ENCODE data around the gene DEDD. TPM values are rescaled to one million over a fixed set of nuclear protein-coding genes. Genes with fewer than 3 reads are reported as not detected.
A peak's percentile ranks its signal among the peaks of the same experiment; 100 is the strongest.

The DEDD gene
- total and polyA plus RNA-seq, 9 donors: 16.8 to 48.1 (median 40.3) TPM

DNA sequence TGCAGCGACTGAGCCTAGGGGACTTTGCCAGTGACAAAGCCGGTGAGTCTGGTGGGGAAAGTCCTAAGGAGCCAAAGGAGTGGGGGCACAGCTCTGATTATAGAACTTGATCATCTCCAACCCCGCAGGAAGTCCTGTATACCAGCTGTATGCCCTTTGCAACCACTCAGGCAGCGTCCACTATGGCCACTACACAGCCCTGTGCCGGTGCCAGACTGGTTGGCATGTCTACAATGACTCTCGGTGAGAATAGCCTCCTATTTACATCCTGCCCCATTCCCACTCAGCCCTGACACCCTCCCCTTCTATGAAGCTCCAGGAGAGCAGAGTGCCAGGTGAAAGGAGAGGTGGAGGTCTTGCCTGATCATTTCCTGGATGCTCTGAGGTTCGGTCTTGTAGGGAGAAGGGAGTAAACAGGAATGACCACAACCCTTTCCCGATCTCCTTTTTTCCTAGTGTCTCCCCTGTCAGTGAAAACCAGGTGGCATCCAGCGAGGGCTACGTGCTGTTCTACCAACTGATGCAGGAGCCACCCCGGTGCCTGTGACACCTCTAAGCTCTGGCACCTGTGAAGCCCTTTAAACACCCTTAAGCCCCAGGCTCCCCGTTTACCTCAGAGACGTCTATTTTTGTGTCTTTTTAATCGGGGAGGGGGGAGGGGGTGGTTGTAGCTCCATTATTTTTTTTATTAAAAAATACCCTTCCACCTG is 32.6 kb upstream of the DEDD start:
- no peak for DNase-seq
- peak overlapping the region; percentile 78 for H3K4me3 ChIP-seq (ENCODE audit: low read length)
- H3K36me3 ChIP-seq (ENCODE audit: control insufficient read depth, insufficient read depth, low read length): peaks cover 58% of the 10 kb centered on the region
- no peaks in the 10 kb centered on the region for H3K9me3 ChIP-seq (replicated peaks; ENCODE audit: control insufficient read depth, low read depth, low read length)
- peak overlapping the region; percentile 92 for H3K27ac ChIP-seq (ENCODE audit: low read length)
- H3K27me3 ChIP-seq (ENCODE audit: control insufficient read depth, insufficient read depth, low read length): no peaks in the 10 kb centered on the region
- 84% methylated on average over 7 of the region's 14 CpGs for WGBS (ENCODE audit: insufficient coverage)
- peaks cover 34% of the 10 kb centered on the region for H3K4me1 ChIP-seq (ENCODE audit: control insufficient read depth, insufficient read depth, low read length)

DNA sequence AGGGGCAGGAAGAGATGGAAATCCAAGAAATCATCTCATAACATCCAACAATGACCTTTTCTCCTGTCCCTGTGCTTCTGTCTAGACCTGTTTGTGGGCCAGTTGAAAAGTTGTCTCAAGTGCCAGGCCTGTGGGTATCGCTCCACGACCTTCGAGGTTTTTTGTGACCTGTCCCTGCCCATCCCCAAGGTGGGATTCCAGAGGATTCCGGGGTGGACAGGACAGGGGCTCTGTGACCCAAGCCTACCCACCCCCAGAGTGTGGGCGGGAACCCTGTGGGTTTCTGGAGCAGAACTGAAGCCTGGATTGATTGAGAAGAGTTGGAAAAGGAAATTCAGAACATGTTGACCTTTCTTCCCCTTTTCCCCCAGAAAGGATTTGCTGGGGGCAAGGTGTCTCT is 31.3 kb upstream of the DEDD start:
- no peaks in the 10 kb centered on the region for H3K27me3 ChIP-seq (ENCODE audit: control insufficient read depth, insufficient read depth, low read length)
- H3K27ac ChIP-seq (ENCODE audit: low read length): no peak overlapping the region
- 86% methylated on average over 3 of the region's 5 CpGs for WGBS (ENCODE audit: insufficient coverage)
- H3K9me3 ChIP-seq (replicated peaks; ENCODE audit: control insufficient read depth, low read depth, low read length): no peaks in the 10 kb centered on the region
- no peak for DNase-seq
- H3K4me3 ChIP-seq (ENCODE audit: low read length): no peak overlapping the region
- peaks cover 51% of the 10 kb centered on the region for H3K36me3 ChIP-seq (ENCODE audit: control insufficient read depth, insufficient read depth, low read length)
- H3K4me1 ChIP-seq (ENCODE audit: control insufficient read depth, insufficient read depth, low read length): peaks cover 40% of the 10 kb centered on the region

DNA sequence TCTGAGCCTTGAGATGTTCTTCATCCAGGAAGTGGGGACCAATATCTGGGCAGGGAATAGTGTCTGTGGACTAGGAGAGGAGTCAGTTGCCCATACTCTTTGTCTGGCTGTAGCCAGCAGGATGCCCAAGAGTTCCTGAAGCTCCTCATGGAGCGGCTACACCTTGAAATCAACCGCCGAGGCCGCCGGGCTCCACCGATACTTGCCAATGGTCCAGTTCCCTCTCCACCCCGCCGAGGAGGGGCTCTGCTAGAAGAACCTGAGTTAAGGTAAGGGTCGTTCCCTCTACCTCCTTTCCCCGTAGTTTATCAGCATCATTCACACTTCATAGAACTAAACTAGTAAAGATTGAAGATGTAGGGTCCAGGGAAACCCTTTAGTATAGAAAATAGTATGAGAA is 30.3 kb upstream of the DEDD start:
- peaks cover 55% of the 10 kb centered on the region for H3K36me3 ChIP-seq (ENCODE audit: control insufficient read depth, insufficient read depth, low read length)
- peaks cover 44% of the 10 kb centered on the region for H3K4me1 ChIP-seq (ENCODE audit: control insufficient read depth, insufficient read depth, low read length)
- no peaks in the 10 kb centered on the region for H3K27me3 ChIP-seq (ENCODE audit: control insufficient read depth, insufficient read depth, low read length)
- WGBS (ENCODE audit: insufficient coverage): 100% methylated on average over 1 of the region's 10 CpGs
- no peak overlapping the region for H3K27ac ChIP-seq (ENCODE audit: low read length)
- H3K4me3 ChIP-seq (ENCODE audit: low read length): no peak overlapping the region
- no peak for DNase-seq
- no peaks in the 10 kb centered on the region for H3K9me3 ChIP-seq (replicated peaks; ENCODE audit: control insufficient read depth, low read depth, low read length)

DNA sequence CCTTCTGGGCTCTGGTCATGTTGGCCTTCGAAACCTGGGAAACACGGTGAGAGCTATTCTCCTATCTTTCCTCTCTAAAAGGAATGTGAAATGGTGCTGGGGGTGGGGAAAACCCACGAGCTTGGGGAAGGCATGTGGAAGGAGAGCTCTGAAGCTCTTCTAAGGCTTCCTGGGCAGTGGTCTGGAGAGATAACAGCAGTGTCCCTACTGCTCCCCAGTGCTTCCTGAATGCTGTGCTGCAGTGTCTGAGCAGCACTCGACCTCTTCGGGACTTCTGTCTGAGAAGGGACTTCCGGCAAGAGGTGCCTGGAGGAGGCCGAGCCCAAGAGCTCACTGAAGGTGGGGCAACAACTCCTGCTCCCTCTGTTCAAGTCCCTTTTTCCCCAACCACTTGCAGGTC is 29.6 kb upstream of the DEDD start:
- Histone ChIP-seq H3K9me3 (replicated peaks; ENCODE audit: control insufficient read depth, low read depth, low read length) (no peaks in the 10 kb centered on the region), H3K27me3 (ENCODE audit: control insufficient read depth, insufficient read depth, low read length) (no peaks in the 10 kb centered on the region), H3K36me3 (ENCODE audit: control insufficient read depth, insufficient read depth, low read length) (peaks cover 61% of the 10 kb centered on the region), H3K4me1 (ENCODE audit: control insufficient read depth, insufficient read depth, low read length) (peaks cover 39% of the 10 kb centered on the region), H3K27ac (ENCODE audit: low read length) (no peak overlapping the region), H3K4me3 (ENCODE audit: low read length) (no peak overlapping the region)
- DNase-seq: no peak
- 85% methylated on average over 4 of the region's 7 CpGs for WGBS (ENCODE audit: insufficient coverage)

DNA sequence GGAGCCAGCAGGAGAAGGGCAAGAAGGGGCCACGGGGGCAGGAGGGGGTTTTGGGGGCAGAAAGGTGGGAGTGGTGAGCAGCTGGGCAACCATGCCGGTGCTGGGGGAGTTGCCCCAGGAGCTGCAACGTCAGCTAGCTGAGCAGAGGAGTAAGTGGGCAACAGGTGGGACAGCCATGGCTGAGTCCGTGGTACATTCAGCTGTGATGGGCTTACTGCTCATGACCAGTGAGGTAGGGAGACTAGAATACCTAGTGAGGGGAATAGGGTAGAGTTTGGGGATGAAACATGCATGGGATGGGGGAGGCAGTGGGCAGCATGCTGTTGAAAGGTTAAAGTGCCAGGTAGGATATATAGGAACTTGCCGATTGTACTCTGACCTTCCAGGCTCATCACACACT is 29.2 kb upstream of the DEDD start:
- no peak overlapping the region for H3K4me3 ChIP-seq (ENCODE audit: low read length)
- H3K27me3 ChIP-seq (ENCODE audit: control insufficient read depth, insufficient read depth, low read length): no peaks in the 10 kb centered on the region
- H3K4me1 ChIP-seq (ENCODE audit: control insufficient read depth, insufficient read depth, low read length): peaks cover 35% of the 10 kb centered on the region
- 79% methylated on average over 4 of the region's 5 CpGs for WGBS (ENCODE audit: insufficient coverage)
- H3K9me3 ChIP-seq (replicated peaks; ENCODE audit: control insufficient read depth, low read depth, low read length): no peaks in the 10 kb centered on the region
- peaks cover 65% of the 10 kb centered on the region for H3K36me3 ChIP-seq (ENCODE audit: control insufficient read depth, insufficient read depth, low read length)
- no peak for DNase-seq
- H3K27ac ChIP-seq (ENCODE audit: low read length): no peak overlapping the region

DNA sequence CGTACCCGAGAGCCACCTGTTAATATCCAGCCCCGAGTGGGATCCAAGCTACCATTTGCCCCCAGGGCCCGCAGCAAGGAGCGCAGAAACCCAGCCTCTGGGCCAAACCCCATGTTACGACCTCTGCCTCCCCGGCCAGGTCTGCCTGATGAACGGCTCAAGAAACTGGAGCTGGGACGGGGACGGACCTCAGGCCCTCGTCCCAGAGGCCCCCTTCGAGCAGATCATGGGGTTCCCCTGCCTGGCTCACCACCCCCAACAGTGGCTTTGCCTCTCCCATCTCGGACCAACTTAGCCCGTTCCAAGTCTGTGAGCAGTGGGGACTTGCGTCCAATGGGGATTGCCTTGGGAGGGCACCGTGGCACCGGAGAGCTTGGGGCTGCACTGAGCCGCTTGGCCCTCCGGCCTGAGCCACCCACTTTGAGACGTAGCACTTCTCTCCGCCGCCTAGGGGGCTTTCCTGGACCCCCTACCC is 28.2 kb upstream of the DEDD start:
- WGBS (ENCODE audit: insufficient coverage): 93% methylated on average over 22 of the region's 22 CpGs
- Histone ChIP-seq H3K27me3 (ENCODE audit: control insufficient read depth, insufficient read depth, low read length) (no peaks in the 10 kb centered on the region), H3K27ac (ENCODE audit: low read length) (no peak overlapping the region), H3K9me3 (replicated peaks; ENCODE audit: control insufficient read depth, low read depth, low read length) (no peaks in the 10 kb centered on the region), H3K4me1 (ENCODE audit: control insufficient read depth, insufficient read depth, low read length) (peaks cover 33% of the 10 kb centered on the region), H3K36me3 (ENCODE audit: control insufficient read depth, insufficient read depth, low read length) (peaks cover 66% of the 10 kb centered on the region), H3K4me3 (ENCODE audit: low read length) (no peak overlapping the region)
- DNase-seq: no peak

DNA sequence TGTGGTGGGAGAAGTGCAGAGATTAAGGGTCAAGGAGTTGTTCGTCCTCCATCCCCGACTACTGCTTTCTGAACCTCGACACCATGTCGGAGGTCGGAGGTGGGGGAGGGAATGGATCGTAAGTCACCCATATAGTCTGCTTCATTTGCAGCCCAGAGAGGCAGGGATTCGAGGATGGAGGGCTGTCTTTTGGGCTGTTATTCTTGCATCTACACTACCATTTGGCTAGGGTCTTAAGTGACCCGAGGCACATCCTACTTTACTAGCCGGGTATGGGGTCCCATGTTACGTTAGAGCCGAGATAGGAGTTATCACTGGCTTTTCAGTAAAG is 27.4 kb upstream of the DEDD start:
- H3K4me3 ChIP-seq (ENCODE audit: low read length): peak overlapping the region; percentile 84
- no peaks in the 10 kb centered on the region for H3K27me3 ChIP-seq (ENCODE audit: control insufficient read depth, insufficient read depth, low read length)
- H3K9me3 ChIP-seq (replicated peaks; ENCODE audit: control insufficient read depth, low read depth, low read length): no peaks in the 10 kb centered on the region
- no CpG with 5 or more reads among the region's 11 CpGs for WGBS (ENCODE audit: insufficient coverage)
- H3K4me1 ChIP-seq (ENCODE audit: control insufficient read depth, insufficient read depth, low read length): peaks cover 24% of the 10 kb centered on the region
- no peak for DNase-seq
- H3K36me3 ChIP-seq (ENCODE audit: control insufficient read depth, insufficient read depth, low read length): peaks cover 64% of the 10 kb centered on the region
- H3K27ac ChIP-seq (ENCODE audit: low read length): peak overlapping the region; percentile 87

DNA sequence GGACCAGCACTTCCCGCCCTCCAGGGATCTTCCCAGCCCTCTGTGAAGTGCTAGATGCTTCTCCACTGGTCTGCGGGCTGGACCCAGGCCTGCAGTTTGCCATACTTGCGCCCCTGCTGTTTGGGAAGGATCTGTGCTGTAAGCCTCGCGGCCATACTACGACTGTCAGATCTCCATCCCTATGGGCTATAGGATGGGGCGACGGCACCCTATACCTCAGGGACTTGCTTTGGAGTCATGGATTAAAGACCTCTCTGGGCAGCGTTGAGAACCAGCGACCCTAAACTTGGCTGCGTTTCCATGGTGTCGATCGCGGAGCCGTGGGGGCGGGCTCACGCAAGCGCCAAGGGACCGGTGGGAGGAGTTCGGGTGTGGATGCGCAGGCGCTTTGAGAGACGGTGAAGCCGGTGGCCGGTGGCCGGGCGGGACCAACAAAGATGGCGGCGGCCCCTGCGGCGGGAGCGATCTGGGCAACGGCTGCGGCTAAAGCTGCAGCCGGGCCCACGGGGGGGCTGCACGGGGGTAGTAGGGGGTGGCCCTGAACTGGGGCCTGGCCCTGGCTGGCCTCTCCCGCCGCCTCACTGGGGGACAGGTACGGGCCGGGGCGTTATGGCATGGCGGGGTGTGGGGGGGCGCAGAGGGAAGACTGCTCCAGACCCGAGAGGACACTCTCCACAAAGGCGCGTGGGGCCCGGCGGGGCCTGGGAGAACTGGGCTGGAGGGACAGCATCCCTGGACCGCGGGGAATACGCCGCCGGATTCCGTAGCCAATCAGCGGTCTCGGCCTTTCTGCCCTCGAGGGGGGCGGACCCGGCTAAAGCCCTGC is 26.8 kb upstream of the DEDD start, which contains the start of gene USP21:
USP21 (plus strand) TSS at position 414 of the 826 bp plus-strand sequence. CDS start 1,141 bp downstream, outside the sequence.
- DNase-seq: peak; percentile 97
- H3K36me3 ChIP-seq (ENCODE audit: control insufficient read depth, insufficient read depth, low read length): peaks cover 58% of the 10 kb centered on the region
- H3K9me3 ChIP-seq (replicated peaks; ENCODE audit: control insufficient read depth, low read depth, low read length): no peaks in the 10 kb centered on the region
- peak within 1 kb of the TSS; percentile 87 for H3K27ac ChIP-seq (ENCODE audit: low read length)
- H3K4me3 ChIP-seq (ENCODE audit: low read length): peak within 1 kb of the TSS; percentile 84
- peaks cover 25% of the 10 kb centered on the region for H3K4me1 ChIP-seq (ENCODE audit: control insufficient read depth, insufficient read depth, low read length)
- 0% methylated on average over 47 of the region's 60 CpGs for WGBS (ENCODE audit: insufficient coverage)
- H3K27me3 ChIP-seq (ENCODE audit: control insufficient read depth, insufficient read depth, low read length): no peaks in the 10 kb centered on the region

DNA sequence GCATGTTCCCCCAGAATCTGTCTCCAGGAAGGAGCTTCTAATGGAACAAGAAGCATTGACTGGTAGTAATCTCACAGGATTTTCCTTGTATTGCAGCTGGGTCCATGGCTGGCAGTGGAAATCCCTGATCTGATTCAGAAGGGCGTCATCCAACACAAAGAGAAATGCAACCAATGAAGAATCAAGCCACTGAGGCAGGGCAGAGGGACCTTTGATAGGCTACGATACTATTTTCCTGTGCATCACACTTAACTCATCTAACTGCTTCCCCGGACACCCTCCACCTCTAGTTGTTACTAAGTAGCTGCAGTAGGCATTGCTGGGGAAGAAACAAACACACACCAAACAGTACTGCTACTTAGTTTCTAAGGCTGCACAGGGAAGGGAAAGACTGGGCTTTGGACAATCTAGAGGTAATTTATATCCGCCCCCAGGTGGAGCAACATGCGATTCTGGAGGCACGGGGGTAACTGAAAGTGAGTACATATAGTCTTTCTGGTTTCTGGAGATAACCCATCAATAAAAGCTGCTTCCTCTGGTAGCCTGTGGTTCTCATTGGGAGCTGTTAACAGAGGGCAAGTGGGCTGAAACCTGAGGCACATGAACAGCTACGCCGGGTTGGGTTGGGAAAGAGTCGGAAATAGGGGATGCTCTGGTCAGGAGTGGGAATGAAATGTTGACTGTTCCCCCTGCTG is 26.0 kb upstream of the DEDD start:
- peaks cover 25% of the 10 kb centered on the region for H3K4me1 ChIP-seq (ENCODE audit: control insufficient read depth, insufficient read depth, low read length)
- H3K27ac ChIP-seq (ENCODE audit: low read length): peak overlapping the region; percentile 87
- H3K36me3 ChIP-seq (ENCODE audit: control insufficient read depth, insufficient read depth, low read length): peaks cover 52% of the 10 kb centered on the region
- 61% methylated on average over 5 of the region's 9 CpGs for WGBS (ENCODE audit: insufficient coverage)
- H3K4me3 ChIP-seq (ENCODE audit: low read length): no peak overlapping the region
- DNase-seq: no peak
- no peaks in the 10 kb centered on the region for H3K9me3 ChIP-seq (replicated peaks; ENCODE audit: control insufficient read depth, low read depth, low read length)
- no peaks in the 10 kb centered on the region for H3K27me3 ChIP-seq (ENCODE audit: control insufficient read depth, insufficient read depth, low read length)

DNA sequence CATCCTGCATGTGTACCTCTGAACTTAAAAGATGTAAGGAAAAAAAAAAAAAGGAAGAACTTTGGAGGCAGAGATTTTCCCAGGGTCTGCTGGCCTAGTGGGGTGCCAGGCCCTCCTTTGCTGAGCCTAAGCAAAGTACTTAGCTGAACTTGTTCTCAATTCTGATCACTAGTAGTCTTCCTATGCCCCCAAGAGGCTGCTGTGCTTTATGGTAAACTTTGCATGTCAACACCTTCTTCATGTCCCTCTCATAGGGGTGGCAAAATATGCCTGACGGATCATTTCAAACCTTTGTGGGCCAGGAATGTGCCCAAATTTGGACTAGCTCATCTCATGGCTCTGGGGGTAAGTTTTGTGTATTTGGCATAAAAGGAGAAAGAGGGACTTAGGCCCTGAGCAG is 25.4 kb upstream of the DEDD start:
- Histone ChIP-seq H3K36me3 (ENCODE audit: control insufficient read depth, insufficient read depth, low read length) (peaks cover 48% of the 10 kb centered on the region), H3K4me1 (ENCODE audit: control insufficient read depth, insufficient read depth, low read length) (peaks cover 28% of the 10 kb centered on the region)
- WGBS (ENCODE audit: insufficient coverage): no CpG with 5 or more reads among the region's 1 CpG

More for the DNA sequence above, 25.4 kb upstream of the DEDD start:
- no peaks in the 10 kb centered on the region for H3K27me3 ChIP-seq (ENCODE audit: control insufficient read depth, insufficient read depth, low read length)
- DNase-seq: no peak
- no peak overlapping the region for H3K27ac ChIP-seq (ENCODE audit: low read length)
- no peak overlapping the region for H3K4me3 ChIP-seq (ENCODE audit: low read length)
- H3K9me3 ChIP-seq (replicated peaks; ENCODE audit: control insufficient read depth, low read depth, low read length): no peaks in the 10 kb centered on the region

All from muscle of leg (tissue), 11 donors.